Suprapubic skin (tissue), 4 donors: ENCODE data around the gene C1QTNF6. TPM values are rescaled to one million over a fixed set of nuclear protein-coding genes. Genes with fewer than 3 reads are reported as not detected.
"Not testable (repeated sequence)": the region's sequence is repeated elsewhere in the genome, so short reads cannot be mapped to it uniquely, and the experiment has no call there.

Source experiments
- DNase-seq, 2 donors: peaks; one replicate each; pipeline ENCODE4 v3.0.0-alpha.2; 2019; ENCODE audit warnings: low spot score in 2 of 2
- H3K27ac ChIP-seq: fragments of 200-600 bp; sonication (generic); one replicate; pipeline ENCODE4 v1.5.1; 2019
- H3K27me3 ChIP-seq: fragments of 200-600 bp; sonication (generic); one replicate; pipeline ENCODE4 v1.5.1; 2019
- H3K36me3 ChIP-seq: fragments of 200-600 bp; sonication (generic); one replicate; pipeline ENCODE4 v1.5.1; 2019
- H3K4me1 ChIP-seq: fragments of 200-600 bp; sonication (generic); one replicate; pipeline ENCODE4 v1.5.1; 2019
- H3K4me3 ChIP-seq: fragments of 200-600 bp; sonication (generic); one replicate; pipeline ENCODE4 v1.5.1; 2019; ENCODE audit warnings: mild to moderate bottlenecking
- H3K9me3 ChIP-seq: fragments of 200-600 bp; sonication (generic); one replicate; pipeline ENCODE4 v1.5.1; 2019
- EP300 ChIP-seq: sonication (generic); formaldehyde crosslinking; IDR thresholded peaks from one replicate; pipeline ENCODE4 v1.6.1; 2017; ENCODE audit warnings: antibody characterized with exemption
- POLR2A ChIP-seq, 2 donors: fragments of 450-650 bp; IDR thresholded peaks; one replicate each; pipeline ENCODE4 v1.6.1; 2017; ENCODE audit warnings: antibody characterized with exemption in 2 of 2, mild to moderate bottlenecking in 2 of 2, moderate library complexity in 2 of 2
- POLR2AphosphoS5 ChIP-seq, 3 donors: sonication (generic); formaldehyde crosslinking; IDR thresholded peaks; one replicate each; pipeline ENCODE4 v1.6.1; 2017; ENCODE audit warnings: antibody characterized with exemption in 3 of 3
- WGBS: methylation state at CpG from one replicate; pipeline ENCODE4 v1.1.5; 2018; 5-methylcytosine and 5-hydroxymethylcytosine counted together
- total RNA-seq, 4 donors: library from RNA; depleted of rRNA; stranded (reverse); fragments of >200 nt; gene quantifications; one replicate each; pipeline ENCODE4 v1.1.0, GENCODE V29; 2016
- TF ChIP-seq, protein P1 (sequence below), 2 donors: fragments of 200-600 bp in 1 of 2; fragments of 450-650 bp in 1 of 2; sonication (generic) in 1 of 2; IDR thresholded peaks; one replicate each; pipeline ENCODE4 v1.5.1; 2016 to 2019; ENCODE audit warnings: antibody characterized with exemption in 2 of 2, mild to moderate bottlenecking in 1 of 2, moderate library complexity in 1 of 2

Gene C1QTNF6
- total RNA-seq, 4 donors from 2014 or later: 1.2 to 8.4 (median 2.7) TPM

DNA sequence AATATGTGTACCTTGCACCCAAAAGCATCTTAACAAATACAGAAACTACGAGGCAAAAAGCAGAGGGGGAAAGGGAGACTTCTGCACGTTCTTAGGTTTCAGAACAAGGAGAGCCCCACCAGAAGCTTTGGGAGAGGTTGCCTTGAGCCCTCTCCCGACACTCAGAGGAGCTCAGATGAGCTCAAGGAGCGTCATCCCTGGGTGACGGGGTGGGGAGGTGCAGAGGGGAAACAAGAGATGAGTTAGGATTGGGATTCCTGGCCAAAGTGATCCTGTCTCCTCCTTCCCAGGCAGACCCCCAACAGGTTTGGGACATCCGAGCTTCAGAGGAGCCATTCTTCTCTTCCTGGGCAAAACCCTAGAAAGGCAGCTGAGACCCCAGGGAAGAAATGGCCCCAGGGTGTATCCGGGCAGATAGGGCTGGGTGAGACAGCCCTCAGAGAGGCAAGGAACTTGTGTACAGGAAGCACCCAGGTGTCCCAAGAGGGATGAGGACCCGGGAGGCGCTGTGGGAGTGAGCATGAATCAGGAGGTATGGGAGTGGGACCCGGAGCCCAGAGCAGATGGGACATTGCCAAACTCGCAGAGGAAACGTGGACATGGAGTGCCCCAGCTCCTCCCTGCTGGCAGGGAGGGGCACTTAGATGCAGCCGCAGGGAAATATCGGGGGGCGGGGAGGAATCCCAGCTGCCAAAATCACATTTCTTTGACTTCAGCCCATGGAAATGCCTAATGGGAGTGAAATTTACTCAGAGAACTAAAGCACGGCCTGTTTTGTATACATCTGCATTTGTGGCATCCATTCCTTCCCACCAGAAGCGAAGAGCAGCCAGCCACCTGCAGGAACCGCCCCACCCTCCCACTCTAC lies 12.4 kb downstream of the C1QTNF6 start:
- peak; percentile 58 to 65 for DNase-seq
- Histone ChIP-seq H3K27ac (peak overlapping the region; percentile 54), H3K27me3 (no peaks in the 10 kb centered on the region), H3K4me3 (peak overlapping the region; percentile 13), H3K36me3 (no peaks in the 10 kb centered on the region), H3K4me1 (peaks cover 51% of the 10 kb centered on the region), H3K9me3 (no peaks in the 10 kb centered on the region)
- 38% methylated on average over 18 of the region's 18 CpGs for WGBS
- no peak for TF ChIP-seq POLR2A (IDR thresholded peaks at IDR 0.05)
- TF ChIP-seq POLR2AphosphoS5 (IDR thresholded peaks at IDR 0.05): no peak
- TF ChIP-seq EP300: no peak
- TF ChIP-seq, protein P1, sequence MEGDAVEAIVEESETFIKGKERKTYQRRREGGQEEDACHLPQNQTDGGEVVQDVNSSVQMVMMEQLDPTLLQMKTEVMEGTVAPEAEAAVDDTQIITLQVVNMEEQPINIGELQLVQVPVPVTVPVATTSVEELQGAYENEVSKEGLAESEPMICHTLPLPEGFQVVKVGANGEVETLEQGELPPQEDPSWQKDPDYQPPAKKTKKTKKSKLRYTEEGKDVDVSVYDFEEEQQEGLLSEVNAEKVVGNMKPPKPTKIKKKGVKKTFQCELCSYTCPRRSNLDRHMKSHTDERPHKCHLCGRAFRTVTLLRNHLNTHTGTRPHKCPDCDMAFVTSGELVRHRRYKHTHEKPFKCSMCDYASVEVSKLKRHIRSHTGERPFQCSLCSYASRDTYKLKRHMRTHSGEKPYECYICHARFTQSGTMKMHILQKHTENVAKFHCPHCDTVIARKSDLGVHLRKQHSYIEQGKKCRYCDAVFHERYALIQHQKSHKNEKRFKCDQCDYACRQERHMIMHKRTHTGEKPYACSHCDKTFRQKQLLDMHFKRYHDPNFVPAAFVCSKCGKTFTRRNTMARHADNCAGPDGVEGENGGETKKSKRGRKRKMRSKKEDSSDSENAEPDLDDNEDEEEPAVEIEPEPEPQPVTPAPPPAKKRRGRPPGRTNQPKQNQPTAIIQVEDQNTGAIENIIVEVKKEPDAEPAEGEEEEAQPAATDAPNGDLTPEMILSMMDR (IDR thresholded peaks at IDR 0.05): no peak

- Histone ChIP-seq H3K27ac (no peak overlapping the region), H3K9me3 (no peaks in the 10 kb centered on the region), H3K36me3 (no peaks in the 10 kb centered on the region), H3K4me3 (no peak overlapping the region), H3K27me3 (no peaks in the 10 kb centered on the region), H3K4me1 (peaks cover 51% of the 10 kb centered on the region)
- peak in 1 of 2 donors; percentile 5 for DNase-seq
- 89% methylated on average over 9 of the region's 9 CpGs for WGBS
- TF ChIP-seq EP300 (no peak), POLR2AphosphoS5 (IDR thresholded peaks at IDR 0.05) (no peak), POLR2A (IDR thresholded peaks at IDR 0.05) (no peak)
- TF ChIP-seq, protein P1 (IDR thresholded peaks at IDR 0.05): no peak
These were observed 13.1 kb downstream of the C1QTNF6 start for GRCh38 chr22:37174964-37175363.

DNA sequence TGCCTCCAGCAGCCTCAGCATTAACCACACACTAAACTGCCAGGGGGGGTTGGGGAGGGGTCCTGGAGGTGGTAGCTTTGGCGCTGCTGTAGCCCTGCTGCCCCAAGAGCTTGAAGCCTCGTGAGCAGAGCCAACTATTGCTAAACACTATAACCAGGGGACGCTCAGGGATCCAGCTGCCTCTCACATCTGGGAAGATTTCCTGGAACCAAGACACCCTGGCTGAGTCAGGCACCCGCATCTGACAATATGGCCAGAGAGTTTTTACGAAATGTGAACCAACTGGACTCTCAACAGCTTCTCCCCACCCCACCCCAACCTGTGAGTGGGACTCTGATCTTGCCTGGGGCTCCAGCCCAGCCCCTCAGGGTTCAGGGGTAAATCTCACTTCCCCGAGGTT lies 14.3 kb downstream of the C1QTNF6 start:
- TF ChIP-seq POLR2A (IDR thresholded peaks at IDR 0.05) (no peak), POLR2AphosphoS5 (IDR thresholded peaks at IDR 0.05) (peak in 1 of 3 donors; percentile 36)
- Histone ChIP-seq H3K4me3 (no peak overlapping the region), H3K4me1 (peaks cover 39% of the 10 kb centered on the region), H3K27ac (no peak overlapping the region), H3K9me3 (no peaks in the 10 kb centered on the region), H3K36me3 (no peaks in the 10 kb centered on the region), H3K27me3 (no peaks in the 10 kb centered on the region)
- peak; percentile 80 to 84 for DNase-seq
- WGBS: 86% methylated on average over 1 of the region's 6 CpGs

- H3K4me1 ChIP-seq: peaks cover 35% of the 10 kb centered on the region
- TF ChIP-seq EP300 (no peak), POLR2A (IDR thresholded peaks at IDR 0.05) (no peak), POLR2AphosphoS5 (IDR thresholded peaks at IDR 0.05) (no peak)
- TF ChIP-seq, protein P1 (IDR thresholded peaks at IDR 0.05): no peak
- no peaks in the 10 kb centered on the region for H3K27me3 ChIP-seq
- 68% methylated on average over 14 of the region's 14 CpGs for WGBS
- H3K36me3 ChIP-seq: no peaks in the 10 kb centered on the region
- H3K9me3 ChIP-seq: no peaks in the 10 kb centered on the region
- DNase-seq: peak; percentile 47 to 52
- H3K27ac ChIP-seq: no peak overlapping the region
- no peak overlapping the region for H3K4me3 ChIP-seq
These were observed 15.5 kb downstream of the C1QTNF6 start for GRCh38 chr22:37172266-37173245.

DNA sequence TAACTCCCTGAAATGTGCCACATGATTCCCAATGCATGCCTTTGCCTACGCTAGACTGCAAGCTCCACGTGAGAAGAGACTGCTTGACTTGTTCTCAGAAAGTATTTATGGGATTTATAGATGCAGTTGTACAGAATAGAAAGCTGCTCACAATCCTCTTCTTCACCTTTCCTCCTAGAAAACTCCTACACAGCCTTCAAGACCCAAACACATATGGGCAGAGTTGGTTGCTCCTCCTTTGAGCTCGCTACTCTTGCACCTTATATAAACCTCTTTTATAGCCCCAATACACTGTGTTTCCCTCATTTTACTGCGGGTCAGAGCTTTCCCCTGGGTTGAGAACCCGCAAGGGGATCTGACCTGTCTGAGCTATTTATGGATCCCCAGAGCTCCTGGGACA lies 16.4 kb downstream of the C1QTNF6 start:
- 86% methylated on average over 5 of the region's 5 CpGs for WGBS

GRCh38 chr22:37170689-37171405 lies 17.2 kb downstream of the C1QTNF6 start:
- H3K4me1 ChIP-seq: peaks cover 29% of the 10 kb centered on the region
- 85% methylated on average over 16 of the region's 16 CpGs for WGBS
- not testable (repeated sequence) for H3K4me3 ChIP-seq, H3K27ac ChIP-seq, H3K27me3 ChIP-seq, H3K9me3 ChIP-seq, H3K36me3 ChIP-seq
- DNase-seq: peak; percentile 47 to 76

More for the DNA sequence above, 16.4 kb downstream of the C1QTNF6 start:
- TF ChIP-seq, protein P1 (IDR thresholded peaks at IDR 0.05): no peak
- TF ChIP-seq POLR2A (IDR thresholded peaks at IDR 0.05) (no peak), POLR2AphosphoS5 (IDR thresholded peaks at IDR 0.05) (no peak), EP300 (no peak)
- H3K4me3 ChIP-seq: no peak overlapping the region
- no peak overlapping the region for H3K27ac ChIP-seq
- no peak for DNase-seq
- H3K4me1 ChIP-seq: peaks cover 35% of the 10 kb centered on the region
- no peaks in the 10 kb centered on the region for H3K27me3 ChIP-seq
- no peaks in the 10 kb centered on the region for H3K36me3 ChIP-seq
- no peaks in the 10 kb centered on the region for H3K9me3 ChIP-seq
